Neutrophil (primary cell): ENCODE data around the gene SMIM10L1.

Experiments
- H3K27ac ChIP-seq: fragments of 200-600 bp; sonication (generic); 2 replicates; pipeline ENCODE4 v1.5.1; 2016; ENCODE audit warnings: mild to moderate bottlenecking, moderate library complexity
- H3K27me3 ChIP-seq: fragments of 200-600 bp; sonication (generic); 2 replicates; pipeline ENCODE4 v1.6.0; 2016; ENCODE audit warnings: mild to moderate bottlenecking
- H3K36me3 ChIP-seq: fragments of 200-600 bp; sonication (generic); 2 replicates; pipeline ENCODE4 v1.5.1; 2017
- H3K4me1 ChIP-seq, 2 experiments: fragments of 200-600 bp in 1 of 2; sonication (generic) in 1 of 2; 1 replicate in 1 of 2; 2 replicates in 1 of 2; pipeline versions ENCODE4 v1.5.1 to v1.6.1; 2013 to 2016; ENCODE audit warnings: low read depth in 1 of 2, low read length in 1 of 2, mild to moderate bottlenecking in 1 of 2, moderate library complexity in 1 of 2; ENCODE audit not compliant: control insufficient read depth in 1 of 2, insufficient read depth in 1 of 2
- H3K4me3 ChIP-seq, 2 experiments: fragments of 200-600 bp in 1 of 2; sonication (generic) in 1 of 2; 1 replicate in 1 of 2; 2 replicates in 1 of 2; pipeline ENCODE4 v1.5.1; 2013 to 2016; ENCODE audit warnings: low read depth in 1 of 2, low read length in 1 of 2, mild to moderate bottlenecking in 1 of 2, moderate library complexity in 1 of 2
- H3K9me3 ChIP-seq: fragments of 200-600 bp; sonication (generic); 2 replicates; pipeline ENCODE4 v1.5.1; 2016
- TF ChIP-seq, protein P1 (sequence below): fragments of 200-600 bp; sonication (generic); IDR thresholded peaks from 2 replicates; pipeline ENCODE4 v1.5.1; 2016; ENCODE audit warnings: antibody characterized with exemption

The SMIM10L1 gene

DNA sequence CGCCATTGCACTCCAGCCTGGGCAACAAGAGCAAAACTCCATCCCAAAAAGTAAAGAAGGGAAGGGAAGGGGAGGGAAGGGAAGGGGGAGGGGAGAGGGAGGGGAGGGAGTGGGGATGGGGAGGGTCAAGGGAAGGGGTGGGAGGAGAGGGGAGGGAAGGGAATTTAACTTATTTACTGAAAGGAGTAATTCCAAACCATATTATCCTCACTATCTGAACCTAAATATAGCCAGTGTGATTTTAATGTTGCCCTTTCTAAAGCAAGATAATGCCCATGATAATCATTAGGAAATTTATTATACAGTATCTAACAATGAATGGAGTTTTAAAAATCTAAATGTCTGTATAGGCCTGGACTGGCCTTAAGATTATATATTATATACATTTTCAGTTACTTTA, 7.3 kb downstream of the SMIM10L1 start:
- Histone ChIP-seq H3K4me3 (no peak overlapping the region), H3K27ac (no peak overlapping the region)

DNA sequence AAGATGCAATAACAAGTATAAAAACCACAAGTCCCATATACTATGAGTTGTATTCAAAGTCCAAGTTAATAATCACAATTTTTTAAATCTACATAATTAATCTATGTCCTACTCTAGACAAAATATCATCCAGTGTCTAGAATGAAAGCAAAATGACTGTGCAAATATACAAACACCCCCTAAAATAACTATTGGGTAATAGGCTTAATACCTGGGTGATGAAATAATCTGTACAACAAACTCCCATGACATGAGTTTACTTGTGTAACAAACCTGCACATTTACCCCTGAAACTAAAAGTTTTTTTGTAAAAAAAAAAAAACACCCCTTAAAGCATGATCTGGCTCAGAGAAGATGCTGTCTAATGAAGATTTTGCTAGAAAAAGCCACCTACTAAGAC, 11.5 kb downstream of the SMIM10L1 start:
- TF ChIP-seq, protein P1, sequence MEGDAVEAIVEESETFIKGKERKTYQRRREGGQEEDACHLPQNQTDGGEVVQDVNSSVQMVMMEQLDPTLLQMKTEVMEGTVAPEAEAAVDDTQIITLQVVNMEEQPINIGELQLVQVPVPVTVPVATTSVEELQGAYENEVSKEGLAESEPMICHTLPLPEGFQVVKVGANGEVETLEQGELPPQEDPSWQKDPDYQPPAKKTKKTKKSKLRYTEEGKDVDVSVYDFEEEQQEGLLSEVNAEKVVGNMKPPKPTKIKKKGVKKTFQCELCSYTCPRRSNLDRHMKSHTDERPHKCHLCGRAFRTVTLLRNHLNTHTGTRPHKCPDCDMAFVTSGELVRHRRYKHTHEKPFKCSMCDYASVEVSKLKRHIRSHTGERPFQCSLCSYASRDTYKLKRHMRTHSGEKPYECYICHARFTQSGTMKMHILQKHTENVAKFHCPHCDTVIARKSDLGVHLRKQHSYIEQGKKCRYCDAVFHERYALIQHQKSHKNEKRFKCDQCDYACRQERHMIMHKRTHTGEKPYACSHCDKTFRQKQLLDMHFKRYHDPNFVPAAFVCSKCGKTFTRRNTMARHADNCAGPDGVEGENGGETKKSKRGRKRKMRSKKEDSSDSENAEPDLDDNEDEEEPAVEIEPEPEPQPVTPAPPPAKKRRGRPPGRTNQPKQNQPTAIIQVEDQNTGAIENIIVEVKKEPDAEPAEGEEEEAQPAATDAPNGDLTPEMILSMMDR, result no peak
- H3K4me3 ChIP-seq, result no peak overlapping the region

More for the DNA sequence above, 7.3 kb downstream of the SMIM10L1 start:
- no peaks in the 10 kb centered on the region for H3K4me1 ChIP-seq
- no peaks in the 10 kb centered on the region for H3K36me3 ChIP-seq
- H3K9me3 ChIP-seq, result no peaks in the 10 kb centered on the region
- no peaks in the 10 kb centered on the region for H3K27me3 ChIP-seq
- TF ChIP-seq, protein P1, result no peak

DNA sequence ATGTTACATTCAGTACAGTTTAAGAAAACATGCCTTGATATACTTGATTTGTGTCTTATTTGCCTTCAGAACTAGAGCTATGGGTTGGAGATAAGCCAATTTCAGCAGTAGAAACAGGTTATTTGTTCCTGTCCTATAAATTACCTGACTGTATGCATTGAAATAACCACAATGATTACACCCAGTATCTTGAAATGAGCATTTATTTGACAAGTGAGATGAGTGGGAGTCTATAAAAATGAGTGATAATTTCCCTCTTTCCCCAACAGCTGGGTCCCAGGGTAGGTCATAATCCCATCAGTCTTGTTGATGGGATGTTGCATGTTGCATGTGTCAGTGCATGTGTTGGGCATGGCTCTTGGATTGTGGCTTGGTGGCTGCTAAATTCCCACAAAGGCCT, 12.0 kb downstream of the SMIM10L1 start:
- H3K27ac ChIP-seq, result no peak overlapping the region
- no peak overlapping the region for H3K4me3 ChIP-seq
- no peaks in the 10 kb centered on the region for H3K9me3 ChIP-seq
- H3K4me1 ChIP-seq, result no peaks in the 10 kb centered on the region
- H3K27me3 ChIP-seq, result no peaks in the 10 kb centered on the region
- no peaks in the 10 kb centered on the region for H3K36me3 ChIP-seq
- TF ChIP-seq, protein P1, result no peak

More for the DNA sequence above, 11.5 kb downstream of the SMIM10L1 start:
- Histone ChIP-seq H3K4me1 (no peaks in the 10 kb centered on the region), H3K27me3 (no peaks in the 10 kb centered on the region), H3K27ac (no peak overlapping the region), H3K9me3 (no peaks in the 10 kb centered on the region), H3K36me3 (no peaks in the 10 kb centered on the region)

DNA sequence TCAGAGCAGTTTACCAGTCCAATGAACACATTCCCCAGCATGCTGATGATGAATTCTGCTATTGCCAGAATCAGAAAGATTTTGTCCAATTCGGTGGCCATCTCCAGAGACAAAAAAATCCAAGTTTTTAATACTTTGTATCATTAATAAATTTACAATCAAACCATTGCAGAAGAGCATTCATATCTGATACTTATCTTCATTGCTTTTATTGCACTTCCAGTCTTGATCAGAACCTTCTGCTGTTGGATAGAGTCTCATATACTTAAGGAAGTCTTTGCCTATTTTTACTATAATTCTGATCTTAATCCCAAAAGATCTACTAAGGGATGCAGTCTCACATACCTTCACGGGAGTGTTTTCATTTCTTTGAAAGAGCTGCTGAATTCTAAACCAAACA, 15.8 kb downstream of the SMIM10L1 start, which contains the start of gene TAS2R42:
TAS2R42 (minus strand) TSS at position 101 of the 400 bp plus-strand sequence; CDS start at position 101, 0 bp downstream.
- Histone ChIP-seq H3K36me3 (no peaks in the 10 kb centered on the region), H3K27me3 (no peaks in the 10 kb centered on the region), H3K9me3 (no peaks in the 10 kb centered on the region), H3K4me3 (no peak within 1 kb of the TSS), H3K27ac (no peak within 1 kb of the TSS), H3K4me1 (no peaks in the 10 kb centered on the region)
- TF ChIP-seq, protein P1, result no peak

DNA sequence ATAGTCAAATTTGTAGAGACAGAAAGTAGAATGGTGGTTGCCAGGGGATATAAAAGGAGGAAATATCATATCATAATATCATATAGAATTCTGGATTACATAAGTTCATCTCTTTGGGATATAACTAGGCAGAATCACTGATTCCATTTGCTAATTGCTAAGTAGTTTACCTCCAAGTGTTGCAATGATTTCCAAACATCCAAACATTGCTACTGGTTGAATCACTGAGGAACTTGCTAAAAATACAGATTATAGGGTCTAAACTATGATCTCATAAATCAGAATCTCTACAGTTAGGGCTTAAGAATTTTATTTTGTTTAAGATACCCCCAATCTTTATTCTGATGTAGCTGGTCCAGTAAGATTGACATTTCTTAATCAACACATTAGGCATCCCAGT, 31.8 kb downstream of the SMIM10L1 start:
- H3K27me3 ChIP-seq, result no peaks in the 10 kb centered on the region
- H3K27ac ChIP-seq, result no peak overlapping the region
- no peaks in the 10 kb centered on the region for H3K4me1 ChIP-seq
- TF ChIP-seq, protein P1, result no peak
- H3K4me3 ChIP-seq, result no peak overlapping the region
- H3K36me3 ChIP-seq, result no peaks in the 10 kb centered on the region
- H3K9me3 ChIP-seq, result no peaks in the 10 kb centered on the region

DNA sequence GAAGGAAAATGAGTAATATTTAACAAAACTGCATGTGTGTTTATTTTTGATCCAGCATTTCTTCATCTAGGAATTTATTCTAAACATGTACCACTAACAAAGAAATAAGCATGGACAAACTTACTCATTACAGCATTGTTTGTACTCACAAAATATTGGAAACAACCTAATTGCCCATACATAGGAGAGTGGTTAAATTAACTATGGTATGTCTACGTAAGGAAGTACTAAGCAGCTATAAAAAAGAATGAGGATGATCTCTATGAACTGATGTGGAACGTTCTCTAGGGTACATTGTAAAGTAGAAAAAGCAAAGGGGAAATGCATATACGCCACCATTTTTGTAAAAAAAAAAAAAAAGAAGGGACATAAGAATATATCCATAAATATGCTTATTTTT, 33.2 kb downstream of the SMIM10L1 start:
- Histone ChIP-seq H3K9me3 (no peaks in the 10 kb centered on the region), H3K27ac (no peak overlapping the region), H3K4me1 (no peaks in the 10 kb centered on the region), H3K4me3 (no peak overlapping the region), H3K36me3 (no peaks in the 10 kb centered on the region), H3K27me3 (no peaks in the 10 kb centered on the region)
- TF ChIP-seq, protein P1, result no peak
